ENCODE results near the gene ACSBG1.

DNA sequence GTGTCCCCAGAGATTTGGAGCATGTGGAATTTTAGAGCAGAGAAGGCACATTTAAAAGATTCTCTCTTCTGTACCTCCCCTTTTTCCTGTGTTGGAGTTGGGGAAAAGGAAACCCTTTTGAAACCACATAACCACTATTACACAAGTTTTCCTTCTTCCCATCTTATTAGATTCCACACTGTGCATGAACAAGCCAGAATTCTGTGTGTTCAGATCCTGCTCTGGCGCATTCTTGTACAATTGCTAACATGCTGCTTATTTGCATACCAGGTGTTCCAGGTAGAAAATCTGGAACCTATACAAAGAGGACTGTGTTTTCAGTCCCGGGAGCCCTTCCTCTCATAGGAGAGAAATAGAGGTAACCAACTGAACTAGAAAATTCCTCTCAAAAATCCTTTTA, 100.6 kb downstream of the ACSBG1 start:
- no peak for TF ChIP-seq CTCF (conservative IDR thresholded peaks at IDR 0.05)
- TF ChIP-seq EZH2 (IDR thresholded peaks at IDR 0.05; ENCODE audit: low read depth): no peak

Measured in PC-9 (cell line).